Smooth muscle cell (in vitro differentiated cells): ENCODE data around the gene ZBTB20. TPM values are rescaled to one million over a fixed set of nuclear protein-coding genes. Genes with fewer than 3 reads are reported as not detected.

Experiments used
- DNase-seq: peaks from one replicate; lab custom pipeline; 2025; ENCODE audit not compliant: unreplicated experiment; lab: John Stamatoyannopoulos, UW
- H2AFZ ChIP-seq: fragments of 200-600 bp; sonication (generic); 2 replicates; pipeline ENCODE4 v1.6.0; 2016; ENCODE audit warnings: antibody characterized with exemption, low read depth, mild to moderate bottlenecking
- H3F3A ChIP-seq: fragments of 200-600 bp; sonication (generic); 2 replicates; pipeline ENCODE4 v1.6.0; 2017; ENCODE audit warnings: antibody characterized with exemption, low read depth
- H3K27ac ChIP-seq: fragments of 200-600 bp; sonication (generic); 2 replicates; pipeline ENCODE4 v1.5.1; 2016; ENCODE audit warnings: low read depth, mild to moderate bottlenecking
- H3K27me3 ChIP-seq: fragments of 200-600 bp; sonication (generic); 2 replicates; pipeline ENCODE4 v1.6.1; 2016; ENCODE audit warnings: low read depth, mild to moderate bottlenecking
- H3K36me3 ChIP-seq: fragments of 200-600 bp; sonication (generic); 2 replicates; pipeline ENCODE4 v1.5.1; 2016; ENCODE audit warnings: low read depth
- H3K4me1 ChIP-seq: fragments of 200-600 bp; sonication (generic); 2 replicates; pipeline ENCODE4 v1.5.1; 2016; ENCODE audit warnings: low read depth
- H3K4me2 ChIP-seq: fragments of 200-600 bp; sonication (generic); 2 replicates; pipeline ENCODE4 v1.6.0; 2016; ENCODE audit warnings: mild to moderate bottlenecking
- H3K4me3 ChIP-seq: fragments of 200-600 bp; sonication (generic); 2 replicates; pipeline ENCODE4 v1.5.1; 2016; ENCODE audit warnings: mild to moderate bottlenecking
- H3K79me2 ChIP-seq: fragments of 200-600 bp; sonication (generic); 2 replicates; pipeline ENCODE4 v1.6.0; 2016; ENCODE audit warnings: low read depth, mild to moderate bottlenecking
- H3K9ac ChIP-seq: fragments of 200-600 bp; sonication (generic); 2 replicates; pipeline ENCODE4 v1.6.0; 2016; ENCODE audit warnings: low read depth
- H3K9me3 ChIP-seq: fragments of 200-600 bp; sonication (generic); replicated peaks from 2 replicates; pipeline ENCODE4 v1.5.1; 2016; ENCODE audit warnings: low read depth
- H4K20me1 ChIP-seq: fragments of 200-600 bp; sonication (generic); 2 replicates; pipeline ENCODE4 v1.6.0; 2016; ENCODE audit warnings: low read depth
- CTCF ChIP-seq: fragments of 200-600 bp; sonication (generic); IDR thresholded peaks from 2 replicates; pipeline ENCODE4 v1.5.1; 2017; ENCODE audit warnings: borderline replicate concordance, mild to moderate bottlenecking, antibody characterized with exemption; ENCODE audit not compliant: insufficient read depth, poor library complexity, severe bottlenecking
- WGBS: methylation state at CpG from one replicate; pipeline ENCODE4 v1.1.7; 2016; ENCODE audit warnings: low lambda C conversion rate; 5-methylcytosine and 5-hydroxymethylcytosine counted together
- polyA plus RNA-seq: library from polyadenylated mRNA; unstranded; fragments of >200 nt; fragmentation: Nextera tagmentation; extraction: Ambion mirVana; gene quantifications from 2 replicates; pipeline ENCODE4 v1.2.1, GENCODE V29; 2016
- total RNA-seq: library from RNA; depleted of rRNA; stranded (reverse); fragments of >200 nt; gene quantifications from 2 replicates; pipeline ENCODE4 v1.2.3, GENCODE V29; 2014

ZBTB20 gene
- total and polyA plus RNA-seq, 2 experiments from 2014 or later, result 4.9 to 6.8 TPM

- Histone ChIP-seq H3K79me2 (no peaks in the 10 kb centered on the region), H3K4me2 (no peak overlapping the region), H3K4me1 (peaks cover 12% of the 10 kb centered on the region), H3K9me3 (no peaks in the 10 kb centered on the region), H3F3A (no peaks in the 10 kb centered on the region), H3K36me3 (no peaks in the 10 kb centered on the region), H2AFZ (no peak overlapping the region), H3K4me3 (no peak overlapping the region), H3K9ac (no peak overlapping the region), H4K20me1 (no peaks in the 10 kb centered on the region), H3K27ac (no peak overlapping the region), H3K27me3 (no peaks in the 10 kb centered on the region)
- no peak for TF ChIP-seq CTCF
- 89% methylated on average over 4 of the region's 4 CpGs for WGBS
- DNase-seq, result no peak
These were observed 347.3 kb downstream of the ZBTB20 start for GRCh38 chr3:114799816-114800215.

- no peak overlapping the region for H3K4me3 ChIP-seq
- no peak overlapping the region for H3K4me2 ChIP-seq
- H3F3A ChIP-seq, result no peaks in the 10 kb centered on the region
- H2AFZ ChIP-seq, result no peak overlapping the region
- no peaks in the 10 kb centered on the region for H3K79me2 ChIP-seq
- H4K20me1 ChIP-seq, result no peaks in the 10 kb centered on the region
- no peak overlapping the region for H3K27ac ChIP-seq
- no peak overlapping the region for H3K9ac ChIP-seq
- H3K9me3 ChIP-seq, result no peaks in the 10 kb centered on the region
- H3K4me1 ChIP-seq, result peaks cover 12% of the 10 kb centered on the region
- no peaks in the 10 kb centered on the region for H3K27me3 ChIP-seq
- H3K36me3 ChIP-seq, result no peaks in the 10 kb centered on the region
- no peak for DNase-seq
- TF ChIP-seq CTCF, result no peak
These were observed 350.3 kb downstream of the ZBTB20 start for GRCh38 chr3:114796796-114797195.

- Histone ChIP-seq H3K27ac (no peak overlapping the region), H3K9me3 (no peaks in the 10 kb centered on the region), H3K4me3 (no peak overlapping the region), H3K36me3 (no peaks in the 10 kb centered on the region), H3K4me1 (peaks cover 6% of the 10 kb centered on the region), H3K4me2 (no peak overlapping the region), H3F3A (no peaks in the 10 kb centered on the region), H3K9ac (no peak overlapping the region), H2AFZ (no peak overlapping the region), H4K20me1 (no peaks in the 10 kb centered on the region), H3K27me3 (no peaks in the 10 kb centered on the region), H3K79me2 (no peaks in the 10 kb centered on the region)
- no peak for TF ChIP-seq CTCF
- WGBS, result 74% methylated on average over 2 of the region's 2 CpGs
- no peak for DNase-seq
These were observed 352.0 kb downstream of the ZBTB20 start for GRCh38 chr3:114794894-114795630.
